CD14-positive monocyte (primary cell): ENCODE results near the gene SPACA5. TPM values are rescaled to one million over a fixed set of nuclear protein-coding genes. Genes with fewer than 3 reads are reported as not detected.

Experiments
- DNase-seq, 3 donors: peaks; one replicate each; pipeline ENCODE4 v3.0.0-alpha.2; 2011 to 2022
- H2AFZ ChIP-seq: 2 replicates; pipeline ENCODE4 v1.6.0; 2012; ENCODE audit warnings: mild to moderate bottlenecking, low read depth, low read length, inconsistent platforms; ENCODE audit not compliant: insufficient read depth, poor library complexity, severe bottlenecking
- H3K27ac ChIP-seq, 2 donors: 1 replicate in 1 of 2; 2 replicates in 1 of 2; pipeline ENCODE4 v1.5.1; 2012 to 2013; ENCODE audit warnings: low read length in 2 of 2, control low read depth in 1 of 2, inconsistent platforms in 1 of 2, low read depth in 1 of 2, mild to moderate bottlenecking in 1 of 2
- H3K27me3 ChIP-seq, 2 donors: one replicate each; pipeline versions ENCODE4 v1.6.0 to v1.6.1; 2011 to 2013; ENCODE audit warnings: low read length in 2 of 2; ENCODE audit not compliant: control insufficient read depth in 2 of 2, insufficient read depth in 2 of 2
- H3K36me3 ChIP-seq, 2 donors: replicated peaks in 1 of 2; 1 replicate in 1 of 2; 2 replicates in 1 of 2; pipeline versions ENCODE4 v1.5.1 to v1.6.1; 2012 to 2013; ENCODE audit warnings: low read length in 2 of 2, control low read depth in 1 of 2, inconsistent platforms in 1 of 2, mild to moderate bottlenecking in 1 of 2; ENCODE audit not compliant: insufficient read depth in 2 of 2, control insufficient read depth in 1 of 2
- H3K4me1 ChIP-seq, 2 donors: 1 replicate in 1 of 2; 2 replicates in 1 of 2; pipeline versions ENCODE4 v1.5.1 to v1.6.1; 2012 to 2013; ENCODE audit warnings: low read length in 2 of 2, control low read depth in 1 of 2, inconsistent platforms in 1 of 2, mild to moderate bottlenecking in 1 of 2, moderate library complexity in 1 of 2; ENCODE audit not compliant: insufficient read depth in 2 of 2, control insufficient read depth in 1 of 2
- H3K4me2 ChIP-seq: replicated peaks from 2 replicates; pipeline ENCODE3; 2012; ENCODE audit warnings: low read length, moderate library complexity, mild to moderate bottlenecking; ENCODE audit not compliant: poor library complexity, severe bottlenecking; ENCODE audit errors: extremely low read depth
- H3K4me3 ChIP-seq, 3 experiments: fragments of 200-600 bp in 1 of 3; sonication (generic) in 1 of 3; replicated peaks in 1 of 3; 1 replicate in 2 of 3; 2 replicates in 1 of 3; pipeline ENCODE4 v1.5.1; 2011 to 2013; ENCODE audit warnings: low read length in 3 of 3, mild to moderate bottlenecking in 3 of 3, control low read depth in 2 of 3, low read depth in 2 of 3, inconsistent platforms in 1 of 3, moderate library complexity in 1 of 3
- H3K79me2 ChIP-seq: 2 replicates; pipeline ENCODE4 v1.6.0; 2012; ENCODE audit warnings: mild to moderate bottlenecking, control low read depth, inconsistent platforms, low read length, moderate library complexity; ENCODE audit not compliant: insufficient read depth
- H3K9ac ChIP-seq: 2 replicates; pipeline ENCODE4 v1.6.0; 2017; ENCODE audit warnings: low read length, mild to moderate bottlenecking; ENCODE audit not compliant: insufficient read depth, poor library complexity, severe bottlenecking
- H3K9me3 ChIP-seq, 2 donors: replicated peaks in 1 of 2; 1 replicate in 1 of 2; 2 replicates in 1 of 2; pipeline versions ENCODE4 v1.5.1 to v1.6.1; 2012 to 2013; ENCODE audit warnings: low read length in 2 of 2, control low read depth in 1 of 2; ENCODE audit not compliant: control insufficient read depth in 1 of 2, insufficient read depth in 1 of 2
- H4K20me1 ChIP-seq: 2 replicates; pipeline ENCODE4 v1.6.0; 2012; ENCODE audit warnings: mild to moderate bottlenecking, low read length, control low read depth, moderate library complexity; ENCODE audit not compliant: insufficient read depth
- H3K27ac Mint-ChIP-seq, 7 donors: one replicate each; pipeline ENCODE4 v1.8.0; 2020; ENCODE audit warnings: mild to moderate bottlenecking in 7 of 7, mixed read lengths in 7 of 7, moderate library complexity in 6 of 7, inconsistent platforms in 2 of 7
- H3K27me3 Mint-ChIP-seq, 3 donors: one replicate each; pipeline ENCODE4 v1.8.0; 2021 to 2022; ENCODE audit warnings: low read depth in 3 of 3, mild to moderate bottlenecking in 3 of 3, mixed read lengths in 3 of 3, moderate library complexity in 3 of 3, inconsistent platforms in 1 of 3
- H3K36me3 Mint-ChIP-seq, 2 donors: one replicate each; pipeline ENCODE4 v1.8.0; 2020; ENCODE audit warnings: mixed read lengths in 2 of 2, inconsistent platforms in 1 of 2, mild to moderate bottlenecking in 1 of 2
- H3K4me1 Mint-ChIP-seq: one replicate; pipeline ENCODE4 v1.8.0; 2020; ENCODE audit warnings: mild to moderate bottlenecking, mixed read lengths
- H3K4me3 Mint-ChIP-seq, 2 donors: one replicate each; pipeline ENCODE4 v1.8.0; 2020; ENCODE audit warnings: mild to moderate bottlenecking in 2 of 2, mixed read lengths in 2 of 2, moderate library complexity in 1 of 2
- H3K9me3 Mint-ChIP-seq, 7 donors: one replicate each; pipeline ENCODE4 v1.8.0; 2020 to 2022; ENCODE audit warnings: mixed read lengths in 7 of 7, mild to moderate bottlenecking in 6 of 7, moderate library complexity in 6 of 7, inconsistent platforms in 2 of 7
- WGBS: methylation state at CpG from one replicate; pipeline ENCODE4 v1.1.5; 2013; ENCODE audit warnings: missing lambda C conversion rate; ENCODE audit not compliant: insufficient coverage; 5-methylcytosine and 5-hydroxymethylcytosine counted together
- intact Hi-C, 2 donors: fragments of 100-400 bp; cut with micrococcal nuclease; formaldehyde crosslinking; loops; one replicate each; pipeline versions ENCODE4 v1.15.0 to v1.15.1; 2023
- polyA plus RNA-seq, 3 donors: library from polyadenylated mRNA; depleted of rRNA in 1 of 3; unstranded in 2 of 3; stranded (reverse) in 1 of 3; fragments of 300-500 nt in 2 of 3; fragments of >200 nt in 1 of 3; fragmentation: Illumina TruSeq in 2 of 3; gene quantifications; 1 replicate in 2 of 3; 2 replicates in 1 of 3; pipeline ENCODE4 v1.2.3, GENCODE V29; 2012 to 2021
- TF ChIP-seq, protein P1 (sequence below): fragments of 200-600 bp; IDR thresholded peaks from one replicate; pipeline ENCODE4 v1.8.0; 2022; ENCODE audit warnings: antibody characterized with exemption, mild to moderate bottlenecking

The SPACA5 gene
- polyA plus RNA-seq, 3 donors = not detected

DNA sequence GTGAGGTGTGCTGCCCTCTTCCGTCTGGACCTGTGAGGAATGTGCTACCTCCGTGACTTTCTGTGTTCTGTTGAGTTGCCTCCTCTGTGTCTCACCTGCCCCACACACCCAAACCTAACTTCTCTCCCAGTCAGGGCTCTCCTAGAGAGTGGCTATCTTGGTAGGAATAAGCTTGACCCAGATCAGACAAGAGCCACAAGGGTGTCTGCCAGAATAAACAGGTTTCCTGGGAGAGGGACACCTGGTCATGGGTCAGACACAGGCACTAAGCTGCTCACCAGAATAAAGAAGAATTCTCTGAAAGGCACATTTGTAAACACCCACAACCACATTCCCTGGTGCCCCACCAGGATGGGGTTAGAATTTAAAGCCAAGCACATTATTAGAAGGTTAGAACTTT, 14.1 kb upstream of the SPACA5 start:
- TF ChIP-seq, protein P1, sequence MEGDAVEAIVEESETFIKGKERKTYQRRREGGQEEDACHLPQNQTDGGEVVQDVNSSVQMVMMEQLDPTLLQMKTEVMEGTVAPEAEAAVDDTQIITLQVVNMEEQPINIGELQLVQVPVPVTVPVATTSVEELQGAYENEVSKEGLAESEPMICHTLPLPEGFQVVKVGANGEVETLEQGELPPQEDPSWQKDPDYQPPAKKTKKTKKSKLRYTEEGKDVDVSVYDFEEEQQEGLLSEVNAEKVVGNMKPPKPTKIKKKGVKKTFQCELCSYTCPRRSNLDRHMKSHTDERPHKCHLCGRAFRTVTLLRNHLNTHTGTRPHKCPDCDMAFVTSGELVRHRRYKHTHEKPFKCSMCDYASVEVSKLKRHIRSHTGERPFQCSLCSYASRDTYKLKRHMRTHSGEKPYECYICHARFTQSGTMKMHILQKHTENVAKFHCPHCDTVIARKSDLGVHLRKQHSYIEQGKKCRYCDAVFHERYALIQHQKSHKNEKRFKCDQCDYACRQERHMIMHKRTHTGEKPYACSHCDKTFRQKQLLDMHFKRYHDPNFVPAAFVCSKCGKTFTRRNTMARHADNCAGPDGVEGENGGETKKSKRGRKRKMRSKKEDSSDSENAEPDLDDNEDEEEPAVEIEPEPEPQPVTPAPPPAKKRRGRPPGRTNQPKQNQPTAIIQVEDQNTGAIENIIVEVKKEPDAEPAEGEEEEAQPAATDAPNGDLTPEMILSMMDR = no peak
- whole genome bisulfite sequencing = no CpG with 5 or more reads among the region's 2 CpGs
- no peak overlapping the region for H3K4me2 ChIP-seq
- no peak overlapping the region for H3K27ac ChIP-seq
- Mint-ChIP-seq H3K27ac (no peak overlapping the region), H3K9me3 (peaks cover 14 to 47% (median 33%) of the 10 kb centered on the region in 7 donors), H3K27me3 (peaks cover 0 to 1% (median 0%) of the 10 kb centered on the region in 3 donors), H3K4me3 (no peak overlapping the region), H3K36me3 (peaks cover 70 to 85% of the 10 kb centered on the region in 2 donors), H3K4me1 (peaks cover 11% of the 10 kb centered on the region)
- H3K36me3 ChIP-seq = peaks cover 19 to 90% of the 10 kb centered on the region in 2 donors
- no peak for DNase-seq
- intact Hi-C loops = no loop called here
- no peak overlapping the region for H3K4me3 ChIP-seq
- H3K79me2 ChIP-seq = peaks cover 4% of the 10 kb centered on the region
- peaks cover 0 to 9% of the 10 kb centered on the region in 2 donors for H3K4me1 ChIP-seq
- H2AFZ ChIP-seq = no peak overlapping the region
- peaks cover 16 to 54% of the 10 kb centered on the region in 2 donors for H3K9me3 ChIP-seq
- H4K20me1 ChIP-seq = no peaks in the 10 kb centered on the region
- H3K9ac ChIP-seq = no peak overlapping the region
- H3K27me3 ChIP-seq = no peaks in the 10 kb centered on the region

DNA sequence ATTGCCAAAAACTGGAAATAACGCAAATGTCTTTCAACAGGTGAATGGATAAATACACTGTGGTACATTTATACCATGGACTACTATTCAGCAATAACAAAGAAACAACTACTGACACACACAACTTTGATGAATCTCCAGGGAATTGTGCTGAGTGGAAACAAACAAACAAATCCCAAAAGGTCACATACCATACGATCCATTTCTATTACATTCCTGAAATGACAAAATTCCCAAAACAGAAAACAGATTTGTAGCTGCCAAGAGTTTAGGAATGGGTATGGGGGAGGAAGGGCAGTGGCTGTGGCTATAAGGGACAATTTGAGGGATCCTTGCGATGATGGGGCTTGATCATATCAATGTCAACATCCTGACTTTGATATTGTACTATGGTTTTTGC, 5.5 kb upstream of the SPACA5 start:
- H3K9ac ChIP-seq = no peak overlapping the region
- peaks cover 10% of the 10 kb centered on the region for H3K4me1 Mint-ChIP-seq
- H3K4me3 Mint-ChIP-seq = no peak overlapping the region
- peaks cover 0 to 1% (median under 1%) of the 10 kb centered on the region in 3 donors for H3K27me3 Mint-ChIP-seq
- peaks cover 6 to 15% of the 10 kb centered on the region in 2 donors for H3K4me1 ChIP-seq
- no peak overlapping the region for H2AFZ ChIP-seq
- H3K27ac ChIP-seq = no peak overlapping the region
- TF ChIP-seq, protein P1 = no peak
- H3K36me3 Mint-ChIP-seq = peaks cover 22 to 40% of the 10 kb centered on the region in 2 donors
- H3K4me3 ChIP-seq = no peak overlapping the region
- no peaks in the 10 kb centered on the region for H4K20me1 ChIP-seq
- no peaks in the 10 kb centered on the region for H3K27me3 ChIP-seq
- WGBS = no CpG with 5 or more reads among the region's 3 CpGs
- DNase-seq = no peak
- intact Hi-C loops = no loop called here
- peaks cover 34% of the 10 kb centered on the region for H3K79me2 ChIP-seq
- no peak overlapping the region for H3K27ac Mint-ChIP-seq
- H3K36me3 ChIP-seq = peaks cover 5 to 38% of the 10 kb centered on the region in 2 donors
- H3K9me3 Mint-ChIP-seq = peaks cover 0 to 39% (median 16%) of the 10 kb centered on the region in 7 donors
- H3K9me3 ChIP-seq = peaks cover 0 to 15% of the 10 kb centered on the region in 2 donors
- no peak overlapping the region for H3K4me2 ChIP-seq
